Activated T-cell treated with anti-CD3 and anti-CD28 coated beads for 48 hours (primary cell): ENCODE results near the gene XRN2.
"Not testable (repeated sequence)": the region's sequence is repeated elsewhere in the genome, so short reads cannot be mapped to it uniquely, and the experiment has no call there.

Experiments
- DNase-seq: peaks from one replicate; pipeline ENCODE4 v3.0.0-alpha.2; 2020; ENCODE audit warnings: low read depth

The XRN2 gene

GRCh38 chr20:21387528-21387927, 84.4 kb downstream of the XRN2 start:
- DNase-seq = no peak

GRCh38 chr20:21388566-21388965, 85.4 kb downstream of the XRN2 start:
- no peak for DNase-seq

- no peak for DNase-seq
Measured at GRCh38 chr20:21389368-21389767, 86.2 kb downstream of the XRN2 start.

GRCh38 chr20:21390768-21391167, 87.6 kb downstream of the XRN2 start:
- no peak for DNase-seq

GRCh38 chr20:21391185-21391971, 88.2 kb downstream of the XRN2 start:
- DNase-seq = no peak

GRCh38 chr20:21391972-21392352, 88.8 kb downstream of the XRN2 start:
- DNase-seq = no peak

- no peak for DNase-seq
Measured at GRCh38 chr20:21393166-21393565, 90.0 kb downstream of the XRN2 start.

- no peak for DNase-seq
Measured at GRCh38 chr20:21393816-21394519, 90.8 kb downstream of the XRN2 start.

GRCh38 chr20:21394551-21394950, 91.4 kb downstream of the XRN2 start:
- no peak for DNase-seq

GRCh38 chr20:21395051-21395665, 92.0 kb downstream of the XRN2 start:
- DNase-seq = no peak

- DNase-seq = peak; percentile 25
Measured at GRCh38 chr20:21395666-21396598, 92.8 kb downstream of the XRN2 start.

GRCh38 chr20:21396599-21397340, 93.6 kb downstream of the XRN2 start:
- DNase-seq = peak; percentile 6

- no peak for DNase-seq
Measured at GRCh38 chr20:21397341-21398108, 94.4 kb downstream of the XRN2 start, which contains the start of gene NKX2-4. TSS of gene NKX2-4 (minus strand) at chr20:21397526. CDS start at chr20:21397399, 127 bp downstream.

GRCh38 chr20:21398109-21399004, 95.2 kb downstream of the XRN2 start:
- DNase-seq = no peak

- DNase-seq = no peak
Measured at GRCh38 chr20:21399005-21399475, 95.9 kb downstream of the XRN2 start.

- DNase-seq = no peak
Measured at GRCh38 chr20:21411725-21412124, 108.6 kb downstream of the XRN2 start.

GRCh38 chr20:21413996-21414395, 110.9 kb downstream of the XRN2 start:
- DNase-seq = not testable (repeated sequence)

- DNase-seq = not testable (repeated sequence)
Measured at GRCh38 chr20:21419147-21419546, 116.0 kb downstream of the XRN2 start.

GRCh38 chr20:21421601-21422236, 118.6 kb downstream of the XRN2 start:
- no peak for DNase-seq
